GM23338 (cell line): ENCODE data around the gene TRIM15. TPM values are rescaled to one million over a fixed set of nuclear protein-coding genes. Genes with fewer than 3 reads are reported as not detected.

Source experiments
- ATAC-seq: fragments of 200-7000 bp; cut with Tn5 transposase; 3 replicates; pipeline ENCODE4 v1.9.1; 2020
- DNase-seq: peaks from one replicate; pipeline ENCODE4 v3.0.0-alpha.2; 2015; ENCODE audit warnings: low spot score
- H2AFZ ChIP-seq: fragments of 200-600 bp; sonication (generic); 2 replicates; pipeline ENCODE4 v1.8.0; 2016; ENCODE audit warnings: antibody characterized with exemption, mild to moderate bottlenecking, moderate library complexity
- H3F3A ChIP-seq: fragments of 200-600 bp; sonication (generic); replicated peaks from 2 replicates; pipeline ENCODE4 v1.8.0; 2017; ENCODE audit warnings: antibody characterized with exemption, mixed run types, low read depth
- H3K27ac ChIP-seq: fragments of 200-600 bp; sonication (generic); 2 replicates; pipeline ENCODE4 v1.6.1; 2016; ENCODE audit warnings: low read depth
- H3K27me3 ChIP-seq: fragments of 200-600 bp; sonication (generic); 2 replicates; pipeline ENCODE4 v1.8.0; 2016; ENCODE audit warnings: mild to moderate bottlenecking, mixed run types, moderate library complexity; ENCODE audit not compliant: insufficient read depth
- H3K36me3 ChIP-seq: fragments of 200-600 bp; sonication (generic); 2 replicates; pipeline ENCODE4 v1.8.0; 2016; ENCODE audit warnings: mild to moderate bottlenecking; ENCODE audit not compliant: insufficient read depth
- H3K4me1 ChIP-seq: fragments of 200-600 bp; sonication (generic); 2 replicates; pipeline ENCODE4 v1.8.0; 2016; ENCODE audit warnings: mild to moderate bottlenecking, moderate library complexity; ENCODE audit not compliant: insufficient read depth
- H3K4me2 ChIP-seq: fragments of 200-600 bp; sonication (generic); 2 replicates; pipeline ENCODE4 v1.7.1; 2017; ENCODE audit warnings: mixed run types
- H3K4me3 ChIP-seq: fragments of 200-600 bp; sonication (generic); 2 replicates; pipeline ENCODE4 v1.6.1; 2016; ENCODE audit warnings: mixed run types
- H3K79me2 ChIP-seq: fragments of 200-600 bp; sonication (generic); replicated peaks from 2 replicates; pipeline ENCODE4 v1.8.0; 2017; ENCODE audit warnings: mild to moderate bottlenecking; ENCODE audit not compliant: insufficient read depth
- H3K9me2 ChIP-seq: fragments of 200-600 bp; sonication (generic); 2 replicates; pipeline ENCODE4 v1.8.0; 2017; ENCODE audit not compliant: insufficient read depth
- H4K20me1 ChIP-seq: fragments of 200-600 bp; sonication (generic); replicated peaks from 2 replicates; pipeline ENCODE4 v1.8.0; 2017; ENCODE audit warnings: mild to moderate bottlenecking; ENCODE audit not compliant: insufficient read depth
- H3K27ac Mint-ChIP-seq: 2 replicates; pipeline ENCODE4 v1.8.0; 2020; ENCODE audit warnings: inconsistent platforms, mild to moderate bottlenecking, moderate library complexity, mixed read lengths
- H3K27me3 Mint-ChIP-seq: 3 replicates; pipeline ENCODE4 v1.8.0; 2022; ENCODE audit warnings: low read depth, mild to moderate bottlenecking, moderate library complexity, mixed read lengths, inconsistent platforms; ENCODE audit not compliant: insufficient read depth, poor library complexity
- H3K36me3 Mint-ChIP-seq: 3 replicates; pipeline ENCODE4 v1.8.0; 2021; ENCODE audit warnings: low read depth, mild to moderate bottlenecking, inconsistent platforms, moderate library complexity, mixed read lengths
- H3K4me1 Mint-ChIP-seq: 3 replicates; pipeline ENCODE4 v1.8.0; 2020; ENCODE audit warnings: mild to moderate bottlenecking, inconsistent platforms, mixed read lengths
- H3K4me3 Mint-ChIP-seq: 3 replicates; pipeline ENCODE4 v1.8.0; 2021; ENCODE audit warnings: moderate library complexity, mild to moderate bottlenecking, inconsistent platforms, mixed read lengths
- H3K9me3 Mint-ChIP-seq: 3 replicates; pipeline ENCODE4 v1.8.0; 2020; ENCODE audit warnings: moderate library complexity, mild to moderate bottlenecking, inconsistent platforms, mixed read lengths
- CREB1 ChIP-seq: fragments of 250-450 bp; sonication (Bioruptor Pico); IDR thresholded peaks from 2 replicates; pipeline ENCODE4 v1.5.0; 2020; ENCODE audit warnings: low read depth, mild to moderate bottlenecking, moderate library complexity
- ETS1 ChIP-seq: IDR thresholded peaks from 2 replicates; pipeline ENCODE4 v1.6.1; 2016; ENCODE audit warnings: antibody characterized with exemption
- EZH2 ChIP-seq: fragments of 200-600 bp; sonication (generic); IDR thresholded peaks from one replicate; pipeline ENCODE4 v1.8.0; 2017; ENCODE audit warnings: antibody characterized with exemption, mild to moderate bottlenecking, low read depth; ENCODE audit not compliant: unreplicated experiment
- EZH2phosphoT487 ChIP-seq: fragments of 200-600 bp; sonication (generic); IDR thresholded peaks from one replicate; pipeline ENCODE4 v1.8.1; 2018; ENCODE audit warnings: antibody characterized with exemption; ENCODE audit not compliant: unreplicated experiment
- JUNB ChIP-seq: IDR thresholded peaks from one replicate; pipeline ENCODE4 v1.6.1; 2016; ENCODE audit warnings: antibody characterized with exemption; ENCODE audit not compliant: unreplicated experiment
- NANOG ChIP-seq: IDR thresholded peaks from 2 replicates; pipeline ENCODE4 v1.6.1; 2016; ENCODE audit warnings: antibody characterized with exemption, borderline replicate concordance
- POLR2AphosphoS5 ChIP-seq: IDR thresholded peaks from 2 replicates; pipeline ENCODE4 v1.6.1; 2016; ENCODE audit warnings: antibody characterized with exemption, low read depth
- STAT1 ChIP-seq: IDR thresholded peaks from one replicate; pipeline ENCODE4 v1.6.1; 2016; ENCODE audit warnings: antibody characterized with exemption; ENCODE audit not compliant: unreplicated experiment
- ZNF114 ChIP-seq: fragments of 250-450 bp; sonication (Bioruptor Pico); IDR thresholded peaks from 2 replicates; pipeline ENCODE4 v1.5.0; 2020; ENCODE audit warnings: mild to moderate bottlenecking, moderate library complexity
- ZNF331 ChIP-seq: fragments of 250-450 bp; sonication (Bioruptor Pico); IDR thresholded peaks from 2 replicates; pipeline ENCODE4 v1.5.0; 2020; ENCODE audit warnings: low read depth, mild to moderate bottlenecking, moderate library complexity
- polyA plus RNA-seq: library from polyadenylated mRNA; unstranded; fragments of >200 nt; fragmentation: Nextera tagmentation; extraction: Ambion mirVana; gene quantifications from 2 replicates; pipeline ENCODE4 v1.2.1, GENCODE V29; 2016
- total RNA-seq: library from RNA; depleted of rRNA; stranded (reverse); fragments of >200 nt; shearing (Covaris generic); gene quantifications from 2 replicates; pipeline ENCODE4 v1.2.3, GENCODE V29; 2014
- TF ChIP-seq, protein P1 (sequence below), 2 experiments: fragments of 200-600 bp in 1 of 2; sonication (generic) in 1 of 2; conservative IDR thresholded peaks; 2 replicates each; pipeline versions ENCODE4 v1.5.1 to v1.6.1; 2016 to 2017; ENCODE audit warnings: antibody characterized with exemption in 2 of 2, low read depth in 2 of 2, mild to moderate bottlenecking in 2 of 2, moderate library complexity in 1 of 2
- TF ChIP-seq, protein P2 (sequence below): fragments of 250-450 bp; sonication (Bioruptor Pico); IDR thresholded peaks from 2 replicates; pipeline ENCODE4 v1.5.0; 2020; ENCODE audit warnings: mild to moderate bottlenecking, moderate library complexity
- TF ChIP-seq, protein P3 (sequence below): IDR thresholded peaks from one replicate; pipeline ENCODE4 v1.6.1; 2018; ENCODE audit warnings: antibody characterized with exemption; ENCODE audit not compliant: unreplicated experiment

The TRIM15 gene
- total and polyA plus RNA-seq, 2 experiments from 2014 or later, result 0.21 to 1.0 TPM

DNA sequence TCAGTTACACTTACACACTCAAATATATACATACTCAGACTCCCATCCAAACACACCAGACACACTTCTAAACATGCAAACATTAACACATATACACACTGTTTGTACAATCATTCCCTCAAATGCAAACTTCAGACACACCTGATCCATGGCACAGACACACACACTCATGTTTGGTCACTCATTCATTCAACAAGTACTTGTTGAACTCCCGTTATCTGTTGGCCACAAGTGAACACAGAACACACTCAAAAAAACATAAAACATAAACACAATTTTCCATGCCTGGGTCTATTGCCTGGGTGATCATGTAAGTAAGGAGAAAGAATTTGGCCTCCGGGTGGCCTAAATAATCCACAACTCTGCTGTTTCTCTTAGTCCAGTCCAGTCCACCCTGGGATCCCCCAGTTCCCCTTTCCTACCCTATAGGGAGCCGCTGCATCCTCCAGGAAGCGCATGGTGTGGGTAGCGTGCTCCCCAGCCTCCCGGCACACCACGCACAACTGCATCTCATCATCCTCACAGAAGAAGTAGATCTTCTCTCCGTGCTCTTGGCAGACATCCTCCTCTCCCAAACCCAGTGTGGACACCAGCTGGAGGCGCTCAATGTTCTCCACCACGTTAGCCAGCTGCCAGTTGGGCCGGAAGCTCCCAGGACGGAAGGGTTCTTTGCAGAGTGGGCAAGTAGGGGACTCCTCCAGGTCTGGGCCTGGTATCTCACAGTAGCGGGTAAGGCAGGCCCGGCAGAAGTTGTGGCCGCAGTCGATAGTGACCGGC, 3.1 kb upstream of the TRIM15 start:
- no peaks in the 10 kb centered on the region for H3F3A ChIP-seq
- H3K27ac Mint-ChIP-seq, result no peak overlapping the region
- H3K9me3 Mint-ChIP-seq, result no peaks in the 10 kb centered on the region
- H3K4me2 ChIP-seq, result no peak overlapping the region
- no peaks in the 10 kb centered on the region for H3K36me3 ChIP-seq
- H3K4me3 ChIP-seq, result no peak overlapping the region
- H3K9me2 ChIP-seq, result no peaks in the 10 kb centered on the region
- no peaks in the 10 kb centered on the region for H4K20me1 ChIP-seq
- H3K79me2 ChIP-seq, result no peaks in the 10 kb centered on the region
- no peak overlapping the region for H2AFZ ChIP-seq
- peaks cover 3% of the 10 kb centered on the region; the same call in 2 of the 3 replicates for H3K4me1 Mint-ChIP-seq
- no peak overlapping the region for H3K27ac ChIP-seq
- no peak overlapping the region for H3K4me3 Mint-ChIP-seq
- no peaks in the 10 kb centered on the region for H3K4me1 ChIP-seq
- peaks cover 6% of the 10 kb centered on the region for H3K27me3 Mint-ChIP-seq
- ATAC-seq (no peak), DNase-seq (no peak)
- H3K36me3 Mint-ChIP-seq, result no peaks in the 10 kb centered on the region
- TF ChIP-seq STAT1 (no peak), POLR2AphosphoS5 (no peak), ZNF331 (CRISPR knock-in tag) (no peak), ETS1 (no peak), CREB1 (no peak), EZH2phosphoT487 (no peak), EZH2 (no peak), ZNF114 (no peak), NANOG (no peak), JUNB (no peak)
- TF ChIP-seq, protein P1, sequence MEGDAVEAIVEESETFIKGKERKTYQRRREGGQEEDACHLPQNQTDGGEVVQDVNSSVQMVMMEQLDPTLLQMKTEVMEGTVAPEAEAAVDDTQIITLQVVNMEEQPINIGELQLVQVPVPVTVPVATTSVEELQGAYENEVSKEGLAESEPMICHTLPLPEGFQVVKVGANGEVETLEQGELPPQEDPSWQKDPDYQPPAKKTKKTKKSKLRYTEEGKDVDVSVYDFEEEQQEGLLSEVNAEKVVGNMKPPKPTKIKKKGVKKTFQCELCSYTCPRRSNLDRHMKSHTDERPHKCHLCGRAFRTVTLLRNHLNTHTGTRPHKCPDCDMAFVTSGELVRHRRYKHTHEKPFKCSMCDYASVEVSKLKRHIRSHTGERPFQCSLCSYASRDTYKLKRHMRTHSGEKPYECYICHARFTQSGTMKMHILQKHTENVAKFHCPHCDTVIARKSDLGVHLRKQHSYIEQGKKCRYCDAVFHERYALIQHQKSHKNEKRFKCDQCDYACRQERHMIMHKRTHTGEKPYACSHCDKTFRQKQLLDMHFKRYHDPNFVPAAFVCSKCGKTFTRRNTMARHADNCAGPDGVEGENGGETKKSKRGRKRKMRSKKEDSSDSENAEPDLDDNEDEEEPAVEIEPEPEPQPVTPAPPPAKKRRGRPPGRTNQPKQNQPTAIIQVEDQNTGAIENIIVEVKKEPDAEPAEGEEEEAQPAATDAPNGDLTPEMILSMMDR (conservative IDR thresholded peaks at IDR 0.05; ENCODE audit: low read depth in 2 of 2), result no peak
- TF ChIP-seq, protein P2, sequence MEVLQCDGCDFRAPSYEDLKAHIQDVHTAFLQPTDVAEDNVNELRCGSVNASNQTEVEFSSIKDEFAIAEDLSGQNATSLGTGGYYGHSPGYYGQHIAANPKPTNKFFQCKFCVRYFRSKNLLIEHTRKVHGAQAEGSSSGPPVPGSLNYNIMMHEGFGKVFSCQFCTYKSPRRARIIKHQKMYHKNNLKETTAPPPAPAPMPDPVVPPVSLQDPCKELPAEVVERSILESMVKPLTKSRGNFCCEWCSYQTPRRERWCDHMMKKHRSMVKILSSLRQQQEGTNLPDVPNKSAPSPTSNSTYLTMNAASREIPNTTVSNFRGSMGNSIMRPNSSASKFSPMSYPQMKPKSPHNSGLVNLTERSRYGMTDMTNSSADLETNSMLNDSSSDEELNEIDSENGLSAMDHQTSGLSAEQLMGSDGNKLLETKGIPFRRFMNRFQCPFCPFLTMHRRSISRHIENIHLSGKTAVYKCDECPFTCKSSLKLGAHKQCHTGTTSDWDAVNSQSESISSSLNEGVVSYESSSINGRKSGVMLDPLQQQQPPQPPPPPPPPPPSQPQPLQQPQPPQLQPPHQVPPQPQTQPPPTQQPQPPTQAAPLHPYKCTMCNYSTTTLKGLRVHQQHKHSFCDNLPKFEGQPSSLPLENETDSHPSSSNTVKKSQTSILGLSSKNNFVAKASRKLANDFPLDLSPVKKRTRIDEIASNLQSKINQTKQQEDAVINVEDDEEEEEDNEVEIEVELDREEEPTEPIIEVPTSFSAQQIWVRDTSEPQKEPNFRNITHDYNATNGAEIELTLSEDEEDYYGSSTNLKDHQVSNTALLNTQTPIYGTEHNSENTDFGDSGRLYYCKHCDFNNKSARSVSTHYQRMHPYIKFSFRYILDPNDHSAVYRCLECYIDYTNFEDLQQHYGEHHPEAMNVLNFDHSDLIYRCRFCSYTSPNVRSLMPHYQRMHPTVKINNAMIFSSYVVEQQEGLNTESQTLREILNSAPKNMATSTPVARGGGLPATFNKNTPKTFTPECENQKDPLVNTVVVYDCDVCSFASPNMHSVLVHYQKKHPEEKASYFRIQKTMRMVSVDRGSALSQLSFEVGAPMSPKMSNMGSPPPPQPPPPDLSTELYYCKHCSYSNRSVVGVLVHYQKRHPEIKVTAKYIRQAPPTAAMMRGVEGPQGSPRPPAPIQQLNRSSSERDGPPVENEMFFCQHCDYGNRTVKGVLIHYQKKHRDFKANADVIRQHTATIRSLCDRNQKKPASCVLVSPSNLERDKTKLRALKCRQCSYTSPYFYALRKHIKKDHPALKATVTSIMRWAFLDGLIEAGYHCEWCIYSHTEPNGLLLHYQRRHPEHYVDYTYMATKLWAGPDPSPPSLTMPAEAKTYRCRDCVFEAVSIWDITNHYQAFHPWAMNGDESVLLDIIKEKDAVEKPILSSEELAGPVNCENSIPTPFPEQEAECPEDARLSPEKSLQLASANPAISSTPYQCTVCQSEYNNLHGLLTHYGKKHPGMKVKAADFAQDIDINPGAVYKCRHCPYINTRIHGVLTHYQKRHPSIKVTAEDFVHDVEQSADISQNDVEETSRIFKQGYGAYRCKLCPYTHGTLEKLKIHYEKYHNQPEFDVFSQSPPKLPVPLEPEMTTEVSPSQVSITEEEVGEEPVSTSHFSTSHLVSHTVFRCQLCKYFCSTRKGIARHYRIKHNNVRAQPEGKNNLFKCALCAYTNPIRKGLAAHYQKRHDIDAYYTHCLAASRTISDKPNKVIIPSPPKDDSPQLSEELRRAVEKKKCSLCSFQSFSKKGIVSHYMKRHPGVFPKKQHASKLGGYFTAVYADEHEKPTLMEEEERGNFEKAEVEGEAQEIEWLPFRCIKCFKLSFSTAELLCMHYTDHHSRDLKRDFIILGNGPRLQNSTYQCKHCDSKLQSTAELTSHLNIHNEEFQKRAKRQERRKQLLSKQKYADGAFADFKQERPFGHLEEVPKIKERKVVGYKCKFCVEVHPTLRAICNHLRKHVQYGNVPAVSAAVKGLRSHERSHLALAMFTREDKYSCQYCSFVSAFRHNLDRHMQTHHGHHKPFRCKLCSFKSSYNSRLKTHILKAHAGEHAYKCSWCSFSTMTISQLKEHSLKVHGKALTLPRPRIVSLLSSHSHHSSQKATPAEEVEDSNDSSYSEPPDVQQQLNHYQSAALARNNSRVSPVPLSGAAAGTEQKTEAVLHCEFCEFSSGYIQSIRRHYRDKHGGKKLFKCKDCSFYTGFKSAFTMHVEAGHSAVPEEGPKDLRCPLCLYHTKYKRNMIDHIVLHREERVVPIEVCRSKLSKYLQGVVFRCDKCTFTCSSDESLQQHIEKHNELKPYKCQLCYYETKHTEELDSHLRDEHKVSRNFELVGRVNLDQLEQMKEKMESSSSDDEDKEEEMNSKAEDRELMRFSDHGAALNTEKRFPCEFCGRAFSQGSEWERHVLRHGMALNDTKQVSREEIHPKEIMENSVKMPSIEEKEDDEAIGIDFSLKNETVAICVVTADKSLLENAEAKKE (CRISPR knock-in tag), result no peak
- TF ChIP-seq, protein P3, sequence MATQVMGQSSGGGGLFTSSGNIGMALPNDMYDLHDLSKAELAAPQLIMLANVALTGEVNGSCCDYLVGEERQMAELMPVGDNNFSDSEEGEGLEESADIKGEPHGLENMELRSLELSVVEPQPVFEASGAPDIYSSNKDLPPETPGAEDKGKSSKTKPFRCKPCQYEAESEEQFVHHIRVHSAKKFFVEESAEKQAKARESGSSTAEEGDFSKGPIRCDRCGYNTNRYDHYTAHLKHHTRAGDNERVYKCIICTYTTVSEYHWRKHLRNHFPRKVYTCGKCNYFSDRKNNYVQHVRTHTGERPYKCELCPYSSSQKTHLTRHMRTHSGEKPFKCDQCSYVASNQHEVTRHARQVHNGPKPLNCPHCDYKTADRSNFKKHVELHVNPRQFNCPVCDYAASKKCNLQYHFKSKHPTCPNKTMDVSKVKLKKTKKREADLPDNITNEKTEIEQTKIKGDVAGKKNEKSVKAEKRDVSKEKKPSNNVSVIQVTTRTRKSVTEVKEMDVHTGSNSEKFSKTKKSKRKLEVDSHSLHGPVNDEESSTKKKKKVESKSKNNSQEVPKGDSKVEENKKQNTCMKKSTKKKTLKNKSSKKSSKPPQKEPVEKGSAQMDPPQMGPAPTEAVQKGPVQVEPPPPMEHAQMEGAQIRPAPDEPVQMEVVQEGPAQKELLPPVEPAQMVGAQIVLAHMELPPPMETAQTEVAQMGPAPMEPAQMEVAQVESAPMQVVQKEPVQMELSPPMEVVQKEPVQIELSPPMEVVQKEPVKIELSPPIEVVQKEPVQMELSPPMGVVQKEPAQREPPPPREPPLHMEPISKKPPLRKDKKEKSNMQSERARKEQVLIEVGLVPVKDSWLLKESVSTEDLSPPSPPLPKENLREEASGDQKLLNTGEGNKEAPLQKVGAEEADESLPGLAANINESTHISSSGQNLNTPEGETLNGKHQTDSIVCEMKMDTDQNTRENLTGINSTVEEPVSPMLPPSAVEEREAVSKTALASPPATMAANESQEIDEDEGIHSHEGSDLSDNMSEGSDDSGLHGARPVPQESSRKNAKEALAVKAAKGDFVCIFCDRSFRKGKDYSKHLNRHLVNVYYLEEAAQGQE, result no peak
- H3K27me3 ChIP-seq, result 0 out of 2 replicates have a peak, but pooled peaks cover 4% of the 10 kb centered on the region
